Neural cell (in vitro differentiated cells): ENCODE measurements around the gene HS6ST3. TPM values are rescaled to one million over a fixed set of nuclear protein-coding genes. Genes with fewer than 3 reads are reported as not detected.

Experiments
- H2AFZ ChIP-seq: fragments of 200-600, 300-800 bp; sonication (generic), shearing (Covaris generic); 2 replicates; pipeline ENCODE4 v1.6.0; 2014; ENCODE audit warnings: low read depth, mild to moderate bottlenecking, antibody characterized with exemption, low read length, moderate library complexity
- H3F3A ChIP-seq: fragments of 200-600 bp; shearing (Covaris generic); 2 replicates; pipeline ENCODE4 v1.6.1; 2016; ENCODE audit warnings: mild to moderate bottlenecking, moderate library complexity, mixed read lengths, antibody characterized with exemption, low read length; ENCODE audit not compliant: insufficient read depth, poor library complexity, severe bottlenecking
- H3K27ac ChIP-seq: fragments of 200-600, 300-800 bp; sonication (generic), shearing (Covaris generic); 2 replicates; pipeline ENCODE4 v1.5.1; 2014; ENCODE audit warnings: mild to moderate bottlenecking, low read length, moderate library complexity
- H3K27me3 ChIP-seq: fragments of 300-800, 200-600 bp; sonication (generic), shearing (Covaris generic); 2 replicates; pipeline ENCODE4 v1.6.0; 2014; ENCODE audit warnings: mild to moderate bottlenecking, low read depth, low read length, moderate library complexity; ENCODE audit not compliant: insufficient read depth
- H3K36me3 ChIP-seq: fragments of 300-800, 200-600 bp; sonication (generic), shearing (Covaris generic); 2 replicates; pipeline ENCODE4 v1.5.1; 2014; ENCODE audit warnings: mild to moderate bottlenecking, antibody characterized with exemption, low read length, moderate library complexity; ENCODE audit not compliant: insufficient read depth
- H3K4me2 ChIP-seq: fragments of 300-800, 200-600 bp; sonication (generic), shearing (Covaris generic); 2 replicates; pipeline ENCODE4 v1.6.0; 2014; ENCODE audit warnings: mild to moderate bottlenecking, low read length
- H3K4me3 ChIP-seq: fragments of 300-800, 200-600 bp; sonication (generic), shearing (Covaris generic); 2 replicates; pipeline ENCODE4 v1.5.1; 2014; ENCODE audit warnings: mild to moderate bottlenecking, low read length, moderate library complexity
- H3K79me2 ChIP-seq: fragments of 200-600 bp; shearing (Covaris generic); replicated peaks from 2 replicates; pipeline ENCODE4 v1.6.0; 2014; ENCODE audit warnings: mild to moderate bottlenecking, low read length, moderate library complexity; ENCODE audit not compliant: insufficient read depth
- H3K9ac ChIP-seq: fragments of 300-800, 200-600 bp; sonication (generic), shearing (Covaris generic); 2 replicates; pipeline ENCODE4 v1.6.1; 2016; ENCODE audit warnings: mild to moderate bottlenecking, low read length, mixed read lengths
- H3K9me2 ChIP-seq: fragments of 200-600 bp; shearing (Covaris generic); 2 replicates; pipeline ENCODE4 v1.6.1; 2016; ENCODE audit warnings: mild to moderate bottlenecking, low read length, mixed read lengths; ENCODE audit not compliant: insufficient read depth
- H3K9me3 ChIP-seq: fragments of 200-600, 300-800 bp; sonication (generic), shearing (Covaris generic); 2 replicates; pipeline ENCODE4 v1.6.1; 2016; ENCODE audit warnings: mild to moderate bottlenecking, mixed run types, low read length, moderate library complexity, mixed read lengths
- H4K20me1 ChIP-seq: fragments of 200-600 bp; shearing (Covaris generic); 2 replicates; pipeline ENCODE4 v1.6.1; 2016; ENCODE audit warnings: mild to moderate bottlenecking, mixed run types; ENCODE audit not compliant: insufficient read depth
- CTCF ChIP-seq: fragments of 450-650 bp; IDR thresholded peaks from 2 replicates; pipeline ENCODE4 v1.5.1; 2014; ENCODE audit warnings: antibody characterized with exemption, mild to moderate bottlenecking, moderate library complexity; ENCODE audit not compliant: poor library complexity, severe bottlenecking
- EP300 ChIP-seq: fragments of 450-650 bp; conservative IDR thresholded peaks from 2 replicates; pipeline ENCODE4 v1.6.1; 2014; ENCODE audit warnings: antibody characterized with exemption, mild to moderate bottlenecking, moderate library complexity; ENCODE audit not compliant: poor library complexity, severe bottlenecking
- EZH2 ChIP-seq: fragments of 200-600, 300-800 bp; shearing (Covaris generic), sonication (generic); IDR thresholded peaks from 2 replicates; pipeline ENCODE4 v1.6.1; 2014; ENCODE audit warnings: antibody characterized with exemption, low read length, borderline replicate concordance, mild to moderate bottlenecking; ENCODE audit not compliant: insufficient read depth, poor library complexity, severe bottlenecking
- MXI1 ChIP-seq: fragments of 450-650 bp; conservative IDR thresholded peaks from 2 replicates; pipeline ENCODE4 v1.6.1; 2014; ENCODE audit warnings: antibody characterized with exemption, mild to moderate bottlenecking; ENCODE audit not compliant: poor library complexity, severe bottlenecking
- POLR2AphosphoS5 ChIP-seq: IDR thresholded peaks from 2 replicates; pipeline ENCODE4 v1.6.1; 2012
- RAD21 ChIP-seq: fragments of 450-650 bp; conservative IDR thresholded peaks from 2 replicates; pipeline ENCODE4 v1.6.1; 2014; ENCODE audit warnings: antibody characterized with exemption, mild to moderate bottlenecking, moderate library complexity
- REST ChIP-seq: IDR thresholded peaks from 2 replicates; pipeline ENCODE4 v1.6.1; 2012; ENCODE audit warnings: borderline replicate concordance
- SMC3 ChIP-seq: fragments of 450-650 bp; conservative IDR thresholded peaks from 2 replicates; pipeline ENCODE4 v1.6.1; 2014; ENCODE audit warnings: antibody characterized with exemption, mild to moderate bottlenecking, moderate library complexity; ENCODE audit not compliant: poor library complexity
- TAF1 ChIP-seq: IDR thresholded peaks from 2 replicates; pipeline ENCODE4 v1.6.1; 2012; ENCODE audit warnings: low read depth
- polyA plus RNA-seq: library from polyadenylated mRNA; depleted of rRNA; stranded (reverse); fragments of >200 nt; gene quantifications from 2 replicates; pipeline ENCODE4 v1.2.3, GENCODE V29; 2014

The HS6ST3 gene
- polyA plus RNA-seq, 1 donor from 2014 or later = 10.9 TPM

GRCh38 chr13:96525715-96526114 lies 435.8 kb downstream of the HS6ST3 start:
- Histone ChIP-seq H3K4me3 (no peak overlapping the region), H2AFZ (no peak overlapping the region), H3K9ac (no peak overlapping the region), H3F3A (no peaks in the 10 kb centered on the region), H3K27ac (no peak overlapping the region), H3K36me3 (no peaks in the 10 kb centered on the region), H4K20me1 (no peaks in the 10 kb centered on the region), H3K9me2 (no peaks in the 10 kb centered on the region), H3K79me2 (no peaks in the 10 kb centered on the region), H3K27me3 (no peaks in the 10 kb centered on the region), H3K4me2 (no peak overlapping the region), H3K9me3 (no peaks in the 10 kb centered on the region)
- TF ChIP-seq MXI1 (no peak), EP300 (no peak), EZH2 (no peak), REST (no peak), RAD21 (no peak), TAF1 (no peak), POLR2AphosphoS5 (no peak), CTCF (no peak), SMC3 (no peak)

GRCh38 chr13:96527497-96527896 lies 437.6 kb downstream of the HS6ST3 start:
- Histone ChIP-seq H3K9me2 (no peaks in the 10 kb centered on the region), H3K4me2 (no peak overlapping the region), H4K20me1 (no peaks in the 10 kb centered on the region), H3K27ac (no peak overlapping the region), H3F3A (no peaks in the 10 kb centered on the region), H3K9ac (no peak overlapping the region), H2AFZ (no peak overlapping the region), H3K79me2 (no peaks in the 10 kb centered on the region), H3K4me3 (no peak overlapping the region), H3K36me3 (no peaks in the 10 kb centered on the region), H3K9me3 (no peaks in the 10 kb centered on the region), H3K27me3 (no peaks in the 10 kb centered on the region)
- TF ChIP-seq MXI1 (no peak), POLR2AphosphoS5 (no peak), TAF1 (no peak), SMC3 (no peak)

GRCh38 chr13:96532804-96533203 lies 442.9 kb downstream of the HS6ST3 start:
- H4K20me1 ChIP-seq = no peaks in the 10 kb centered on the region
- no peaks in the 10 kb centered on the region for H3K9me2 ChIP-seq
- H3K9me3 ChIP-seq = no peaks in the 10 kb centered on the region
- H3F3A ChIP-seq = no peaks in the 10 kb centered on the region
- H3K36me3 ChIP-seq = no peaks in the 10 kb centered on the region
- H3K4me2 ChIP-seq = no peak overlapping the region
- TF ChIP-seq CTCF (no peak), RAD21 (no peak), POLR2AphosphoS5 (no peak), SMC3 (no peak), EZH2 (no peak), EP300 (no peak), REST (no peak), MXI1 (no peak), TAF1 (no peak)
- no peak overlapping the region for H3K27ac ChIP-seq
- H3K4me3 ChIP-seq = no peak overlapping the region
- no peaks in the 10 kb centered on the region for H3K27me3 ChIP-seq
- no peaks in the 10 kb centered on the region for H3K79me2 ChIP-seq
- H2AFZ ChIP-seq = no peak overlapping the region
- no peak overlapping the region for H3K9ac ChIP-seq
